Measurements from ENCODE around the gene ZP3.

DNA sequence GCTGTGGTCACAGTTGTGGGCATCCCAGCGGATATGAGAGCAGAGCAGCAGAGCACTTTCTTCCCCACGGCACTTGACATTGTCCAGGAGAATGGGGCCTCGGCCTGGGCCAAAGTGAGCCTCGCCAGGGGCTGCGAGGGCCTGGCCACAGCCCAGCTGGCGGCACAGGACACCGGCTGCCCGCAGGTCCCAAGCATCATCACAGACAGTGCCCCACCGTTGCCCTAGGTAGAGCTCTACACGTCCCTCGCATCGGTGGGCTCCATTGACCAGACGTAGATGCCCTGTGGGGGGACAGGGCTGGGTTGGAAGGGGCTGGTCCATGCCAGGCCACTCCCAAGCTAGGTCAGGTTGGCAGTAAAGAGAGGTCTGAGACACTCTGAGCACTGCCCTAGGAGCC lies 34.7 kb upstream of the ZP3 start:
- TF ChIP-seq, protein P1, sequence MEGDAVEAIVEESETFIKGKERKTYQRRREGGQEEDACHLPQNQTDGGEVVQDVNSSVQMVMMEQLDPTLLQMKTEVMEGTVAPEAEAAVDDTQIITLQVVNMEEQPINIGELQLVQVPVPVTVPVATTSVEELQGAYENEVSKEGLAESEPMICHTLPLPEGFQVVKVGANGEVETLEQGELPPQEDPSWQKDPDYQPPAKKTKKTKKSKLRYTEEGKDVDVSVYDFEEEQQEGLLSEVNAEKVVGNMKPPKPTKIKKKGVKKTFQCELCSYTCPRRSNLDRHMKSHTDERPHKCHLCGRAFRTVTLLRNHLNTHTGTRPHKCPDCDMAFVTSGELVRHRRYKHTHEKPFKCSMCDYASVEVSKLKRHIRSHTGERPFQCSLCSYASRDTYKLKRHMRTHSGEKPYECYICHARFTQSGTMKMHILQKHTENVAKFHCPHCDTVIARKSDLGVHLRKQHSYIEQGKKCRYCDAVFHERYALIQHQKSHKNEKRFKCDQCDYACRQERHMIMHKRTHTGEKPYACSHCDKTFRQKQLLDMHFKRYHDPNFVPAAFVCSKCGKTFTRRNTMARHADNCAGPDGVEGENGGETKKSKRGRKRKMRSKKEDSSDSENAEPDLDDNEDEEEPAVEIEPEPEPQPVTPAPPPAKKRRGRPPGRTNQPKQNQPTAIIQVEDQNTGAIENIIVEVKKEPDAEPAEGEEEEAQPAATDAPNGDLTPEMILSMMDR (IDR thresholded peaks at IDR 0.05): no peak
- TF ChIP-seq POLR2AphosphoS5 (IDR thresholded peaks at IDR 0.05) (no peak), POLR2A (IDR thresholded peaks at IDR 0.05) (no peak)
